Esophagus squamous epithelium (tissue), 5 donors: ENCODE data around the gene C10orf53. TPM values are rescaled to one million over a fixed set of nuclear protein-coding genes. Genes with fewer than 3 reads are reported as not detected.

Experiments used
- DNase-seq: peaks from one replicate; lab custom pipeline; 2025; lab: John Stamatoyannopoulos, UW
- H3K27ac ChIP-seq, 4 donors: fragments of 200-600 bp; sonication (generic); one replicate each; pipeline ENCODE4 v1.5.1; 2016 to 2019; ENCODE audit warnings: mild to moderate bottlenecking in 1 of 4
- H3K27me3 ChIP-seq, 4 donors: fragments of 200-600 bp; sonication (generic); 1 replicate in 3 of 4; 2 replicates in 1 of 4; pipeline versions ENCODE4 v1.5.1 to v1.6.0; 2017 to 2021; ENCODE audit warnings: antibody characterized with exemption in 1 of 4
- H3K36me3 ChIP-seq, 3 donors: fragments of 200-600 bp; sonication (generic); one replicate each; pipeline ENCODE4 v1.5.1; 2016 to 2019
- H3K4me1 ChIP-seq, 3 donors: fragments of 200-600 bp; sonication (generic); one replicate each; pipeline ENCODE4 v1.5.1; 2017 to 2019
- H3K4me3 ChIP-seq, 4 donors: fragments of 200-600 bp; sonication (generic); 1 replicate in 3 of 4; 2 replicates in 1 of 4; pipeline ENCODE4 v1.5.1; 2016 to 2019; ENCODE audit warnings: mild to moderate bottlenecking in 2 of 4, moderate library complexity in 1 of 4
- H3K9me3 ChIP-seq, 3 donors: fragments of 200-600 bp; sonication (generic); one replicate each; pipeline ENCODE4 v1.5.1; 2016 to 2019
- CTCF ChIP-seq, 6 experiments: fragments of 450-650 bp in 4 of 6; fragments of 200-600 bp in 2 of 6; sonication (generic) in 2 of 6; IDR thresholded peaks; one replicate each; pipeline ENCODE4 v1.5.1; 2016 to 2019; ENCODE audit warnings: antibody characterized with exemption in 6 of 6, mild to moderate bottlenecking in 4 of 6, moderate library complexity in 4 of 6
- POLR2A ChIP-seq, 4 donors: fragments of 450-650 bp; IDR thresholded peaks; one replicate each; pipeline ENCODE4 v1.6.1; 2017; ENCODE audit warnings: antibody characterized with exemption in 4 of 4, mild to moderate bottlenecking in 4 of 4, moderate library complexity in 3 of 4
- WGBS, 2 donors: methylation state at CpG; one replicate each; pipeline ENCODE4 v1.1.5; 2018; 5-methylcytosine and 5-hydroxymethylcytosine counted together
- intact Hi-C: fragments of 100-400 bp; cut with DNase I; formaldehyde crosslinking; loops from one replicate; pipeline ENCODE4 v1.15.0; 2022
- total RNA-seq, 4 donors: library from RNA; depleted of rRNA; stranded (reverse); fragments of >200 nt; gene quantifications; one replicate each; pipeline ENCODE4 v1.1.0, GENCODE V29; 2016
- donor health status: DM: yes; HTN: yes; CAD: no.

Gene C10orf53
- total RNA-seq, 4 donors from 2014 or later: not detected

GRCh38 chr10:49649936-49650723 lies 29.3 kb upstream of the C10orf53 start:
- Histone ChIP-seq H3K27me3 (peaks cover 0 to 43% (median 0%) of the 10 kb centered on the region in 4 donors), H3K9me3 (no peaks in the 10 kb centered on the region), H3K4me1 (no peaks in the 10 kb centered on the region), H3K4me3 (no peak overlapping the region), H3K27ac (no peak overlapping the region), H3K36me3 (no peaks in the 10 kb centered on the region)
- no peak for DNase-seq
- 42 to 46% methylated on average over 5 to 7 of the region's 8 CpGs for WGBS, 2 donors
- TF ChIP-seq CTCF (IDR thresholded peaks at IDR 0.05) (no peak), POLR2A (IDR thresholded peaks at IDR 0.05) (no peak)
- intact Hi-C loops: no loop called here

- H3K4me3 ChIP-seq: no peak overlapping the region
- intact Hi-C loops: no loop called here
- no peak overlapping the region for H3K27ac ChIP-seq
- H3K9me3 ChIP-seq: no peaks in the 10 kb centered on the region
- no peaks in the 10 kb centered on the region for H3K4me1 ChIP-seq
- DNase-seq: no peak
- no peaks in the 10 kb centered on the region for H3K36me3 ChIP-seq
- WGBS, 2 donors: 100% methylated on average over 1 of the region's 1 CpG; no CpG with 5 or more reads in 1 of the 2 donors
- TF ChIP-seq CTCF (IDR thresholded peaks at IDR 0.05) (no peak), POLR2A (IDR thresholded peaks at IDR 0.05) (no peak)
- H3K27me3 ChIP-seq: peaks cover 0 to 43% (median 0%) of the 10 kb centered on the region in 4 donors
Observed at GRCh38 chr10:49650724-49651034, 28.8 kb upstream of the C10orf53 start.

GRCh38 chr10:49651039-49651835 lies 28.2 kb upstream of the C10orf53 start:
- H3K4me1 ChIP-seq: no peaks in the 10 kb centered on the region
- H3K27ac ChIP-seq: no peak overlapping the region
- no peak overlapping the region for H3K4me3 ChIP-seq
- peaks cover 0 to 40% (median 0%) of the 10 kb centered on the region in 4 donors for H3K27me3 ChIP-seq
- H3K9me3 ChIP-seq: no peaks in the 10 kb centered on the region
- 59 to 80% methylated on average over 7 to 9 of the region's 15 CpGs for WGBS, 2 donors
- no peak for TF ChIP-seq POLR2A (IDR thresholded peaks at IDR 0.05)
- no peak for TF ChIP-seq CTCF (IDR thresholded peaks at IDR 0.05)
- DNase-seq: no peak
- intact Hi-C loops: no loop called here
- H3K36me3 ChIP-seq: no peaks in the 10 kb centered on the region

GRCh38 chr10:49651917-49652316 lies 27.5 kb upstream of the C10orf53 start:
- intact Hi-C loops: no loop called here
- DNase-seq: no peak
- Histone ChIP-seq H3K9me3 (no peaks in the 10 kb centered on the region), H3K27ac (no peak overlapping the region), H3K4me1 (no peaks in the 10 kb centered on the region), H3K27me3 (peaks cover 0 to 37% (median 0%) of the 10 kb centered on the region in 4 donors), H3K36me3 (no peaks in the 10 kb centered on the region), H3K4me3 (no peak overlapping the region)
- 69 to 77% methylated on average over 2 of the region's 2 CpGs for WGBS, 2 donors
- TF ChIP-seq POLR2A (IDR thresholded peaks at IDR 0.05) (no peak), CTCF (IDR thresholded peaks at IDR 0.05) (no peak)
